DOHH2 (cell line): ENCODE results near the gene ST6GALNAC6.

ENCODE experiments used
- H3F3A ChIP-seq: fragments of 200-600 bp; sonication (generic), shearing (Covaris generic); 2 replicates; pipeline ENCODE4 v1.6.0; 2016; ENCODE audit warnings: antibody characterized with exemption, mild to moderate bottlenecking; ENCODE audit not compliant: control insufficient read depth, insufficient read depth
- H3K27ac ChIP-seq: fragments of 200-600 bp; sonication (generic); 2 replicates; pipeline ENCODE4 v1.5.1; 2014; ENCODE audit warnings: low read depth, mild to moderate bottlenecking, low read length, moderate library complexity
- H3K27me3 ChIP-seq: fragments of 200-600 bp; sonication (generic); 2 replicates; pipeline ENCODE4 v1.6.1; 2014; ENCODE audit warnings: mild to moderate bottlenecking, low read length, mixed read lengths; ENCODE audit not compliant: control insufficient read depth
- H3K36me3 ChIP-seq: fragments of 200-600 bp; sonication (generic); 2 replicates; pipeline ENCODE4 v1.6.1; 2014; ENCODE audit warnings: mild to moderate bottlenecking, low read length, moderate library complexity, mixed read lengths; ENCODE audit not compliant: control insufficient read depth
- H3K4me1 ChIP-seq: fragments of 200-600 bp; sonication (generic); 2 replicates; pipeline ENCODE4 v1.6.1; 2014; ENCODE audit warnings: mild to moderate bottlenecking, low read length, mixed read lengths; ENCODE audit not compliant: control insufficient read depth
- H3K4me2 ChIP-seq: fragments of 200-600 bp; sonication (generic); 2 replicates; pipeline ENCODE4 v1.6.0; 2014; ENCODE audit warnings: mild to moderate bottlenecking, low read length, moderate library complexity
- H3K4me3 ChIP-seq: fragments of 200-600 bp; sonication (generic); 2 replicates; pipeline ENCODE4 v1.5.1; 2014; ENCODE audit warnings: mild to moderate bottlenecking, low read length, mixed read lengths
- H3K79me2 ChIP-seq: fragments of 200-600 bp; sonication (generic); 2 replicates; pipeline ENCODE4 v1.6.1; 2014; ENCODE audit warnings: mild to moderate bottlenecking, low read length, mixed read lengths; ENCODE audit not compliant: control insufficient read depth
- H3K9me2 ChIP-seq: fragments of 200-600 bp; sonication (generic); replicated peaks from 2 replicates; pipeline ENCODE4 v1.6.1; 2014; ENCODE audit warnings: mild to moderate bottlenecking, low read length, mixed read lengths; ENCODE audit not compliant: control insufficient read depth
- H3K9me3 ChIP-seq: fragments of 200-600 bp; sonication (generic); 2 replicates; pipeline ENCODE4 v1.6.1; 2014; ENCODE audit warnings: antibody characterized with exemption, low read length, mixed read lengths; ENCODE audit not compliant: control insufficient read depth, insufficient read depth
- H4K20me1 ChIP-seq: fragments of 200-600 bp; sonication (generic); 2 replicates; pipeline ENCODE4 v1.6.0; 2014; ENCODE audit warnings: low read depth, mild to moderate bottlenecking, antibody characterized with exemption, low read length, moderate library complexity; ENCODE audit not compliant: control insufficient read depth, insufficient read depth
- EZH2phosphoT487 ChIP-seq: fragments of 200-600 bp; sonication (generic); IDR thresholded peaks from 2 replicates; pipeline ENCODE4 v1.6.1; 2017; ENCODE audit warnings: borderline replicate concordance, mild to moderate bottlenecking, antibody characterized with exemption, low read length, moderate library complexity, mixed read lengths
- TF ChIP-seq, protein P1 (sequence below): fragments of 200-600 bp; sonication (generic); IDR thresholded peaks from one replicate; pipeline ENCODE4 v1.5.1; 2014; ENCODE audit warnings: antibody characterized with exemption, mild to moderate bottlenecking, low read depth, low read length; ENCODE audit not compliant: poor library complexity, severe bottlenecking

ST6GALNAC6 gene

GRCh38 chr9:127912882-127913281 lies 13.5 kb upstream of the ST6GALNAC6 start:
- no peak for TF ChIP-seq EZH2phosphoT487
- TF ChIP-seq, protein P1, sequence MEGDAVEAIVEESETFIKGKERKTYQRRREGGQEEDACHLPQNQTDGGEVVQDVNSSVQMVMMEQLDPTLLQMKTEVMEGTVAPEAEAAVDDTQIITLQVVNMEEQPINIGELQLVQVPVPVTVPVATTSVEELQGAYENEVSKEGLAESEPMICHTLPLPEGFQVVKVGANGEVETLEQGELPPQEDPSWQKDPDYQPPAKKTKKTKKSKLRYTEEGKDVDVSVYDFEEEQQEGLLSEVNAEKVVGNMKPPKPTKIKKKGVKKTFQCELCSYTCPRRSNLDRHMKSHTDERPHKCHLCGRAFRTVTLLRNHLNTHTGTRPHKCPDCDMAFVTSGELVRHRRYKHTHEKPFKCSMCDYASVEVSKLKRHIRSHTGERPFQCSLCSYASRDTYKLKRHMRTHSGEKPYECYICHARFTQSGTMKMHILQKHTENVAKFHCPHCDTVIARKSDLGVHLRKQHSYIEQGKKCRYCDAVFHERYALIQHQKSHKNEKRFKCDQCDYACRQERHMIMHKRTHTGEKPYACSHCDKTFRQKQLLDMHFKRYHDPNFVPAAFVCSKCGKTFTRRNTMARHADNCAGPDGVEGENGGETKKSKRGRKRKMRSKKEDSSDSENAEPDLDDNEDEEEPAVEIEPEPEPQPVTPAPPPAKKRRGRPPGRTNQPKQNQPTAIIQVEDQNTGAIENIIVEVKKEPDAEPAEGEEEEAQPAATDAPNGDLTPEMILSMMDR: no peak
- Histone ChIP-seq H3K79me2 (peaks cover 22% of the 10 kb centered on the region), H3K27me3 (no peaks in the 10 kb centered on the region), H3K27ac (no peak overlapping the region), H3K9me2 (no peaks in the 10 kb centered on the region), H3K4me3 (no peak overlapping the region), H3K4me1 (peaks cover 52% of the 10 kb centered on the region), H3K4me2 (no peak overlapping the region), H4K20me1 (no peaks in the 10 kb centered on the region), H3K9me3 (no peaks in the 10 kb centered on the region), H3K36me3 (peaks cover 68% of the 10 kb centered on the region), H3F3A (peaks cover 9% of the 10 kb centered on the region)

- Histone ChIP-seq H3K4me2 (peak overlapping the region; percentile 30; the same call in 1 of the 2 replicates), H4K20me1 (no peaks in the 10 kb centered on the region), H3K36me3 (peaks cover 70% of the 10 kb centered on the region), H3K4me1 (peaks cover 47% of the 10 kb centered on the region), H3F3A (peaks cover 6% of the 10 kb centered on the region), H3K27ac (no peak overlapping the region), H3K9me3 (no peaks in the 10 kb centered on the region), H3K4me3 (no peak overlapping the region), H3K9me2 (no peaks in the 10 kb centered on the region), H3K79me2 (peaks cover 22% of the 10 kb centered on the region), H3K27me3 (no peaks in the 10 kb centered on the region)
- no peak for TF ChIP-seq EZH2phosphoT487
- TF ChIP-seq, protein P1: no peak
Measured at GRCh38 chr9:127912296-127912695, 12.9 kb upstream of the ST6GALNAC6 start.

DNA sequence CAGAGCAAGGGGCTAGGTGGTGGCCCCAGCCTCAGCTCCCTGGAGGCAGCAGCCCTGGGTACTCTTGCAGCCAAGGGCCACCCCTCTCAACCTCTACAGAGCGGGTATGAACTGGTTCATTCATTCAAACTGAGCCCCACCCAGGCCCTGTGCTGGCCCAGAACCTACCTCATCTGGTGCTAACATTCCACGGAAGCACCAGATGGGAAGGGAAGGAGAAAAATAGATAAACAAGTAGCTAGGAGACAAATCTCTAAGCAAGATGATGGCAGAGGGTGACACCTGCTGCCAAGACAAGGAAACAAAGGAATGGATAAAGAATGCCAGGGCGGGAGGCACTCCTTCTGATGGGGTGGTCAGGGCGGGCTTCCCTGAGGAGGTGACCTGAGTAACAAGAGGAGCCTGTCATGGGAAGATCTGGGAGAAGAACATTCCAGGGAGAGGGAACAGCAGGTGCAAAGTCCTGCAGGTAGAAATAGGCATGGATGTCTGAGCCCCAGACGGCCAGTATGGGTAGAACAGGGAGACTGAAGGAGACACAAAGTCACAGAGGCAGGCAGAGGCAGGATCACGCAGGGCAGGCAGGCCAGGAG lies 11.3 kb upstream of the ST6GALNAC6 start:
- TF ChIP-seq EZH2phosphoT487: no peak
- TF ChIP-seq, protein P1: peak; percentile 28
- no peaks in the 10 kb centered on the region for H3K9me2 ChIP-seq
- H3K4me2 ChIP-seq: 0 out of 2 replicates have a peak overlapping the region, but pooled peaks have one; percentile 7
- peaks cover 12% of the 10 kb centered on the region for H3K79me2 ChIP-seq
- H3K27me3 ChIP-seq: no peaks in the 10 kb centered on the region
- H3F3A ChIP-seq: peaks cover 9% of the 10 kb centered on the region
- peaks cover 51% of the 10 kb centered on the region for H3K4me1 ChIP-seq
- no peak overlapping the region for H3K4me3 ChIP-seq
- H3K36me3 ChIP-seq: peaks cover 66% of the 10 kb centered on the region
- H4K20me1 ChIP-seq: no peaks in the 10 kb centered on the region
- H3K27ac ChIP-seq: 0 out of 2 replicates have a peak overlapping the region, but pooled peaks have one; percentile 13
- no peaks in the 10 kb centered on the region for H3K9me3 ChIP-seq
